Measurements from ENCODE around the gene SMPD3. TPM values are rescaled to one million over a fixed set of nuclear protein-coding genes. Genes with fewer than 3 reads are reported as not detected.

SMPD3 gene
- total RNA-seq, 4 donors from 2014 or later = 19.0 to 353 (median 206) TPM

GRCh38 chr16:68374246-68374805 lies 74.0 kb downstream of the SMPD3 start:
- TF ChIP-seq CTCF (IDR thresholded peaks at IDR 0.05) = no peak
- no peak for TF ChIP-seq POLR2A (IDR thresholded peaks at IDR 0.05)
- no peak for DNase-seq
- no peaks in the 10 kb centered on the region for H3K27me3 ChIP-seq

GRCh38 chr16:68373528-68374245 lies 74.6 kb downstream of the SMPD3 start:
- Histone ChIP-seq H3K9me3 (no peaks in the 10 kb centered on the region), H3K27me3 (no peaks in the 10 kb centered on the region), H3K27ac (no peak overlapping the region), H3K36me3 (peaks cover 0 to 50% (median 0%) of the 10 kb centered on the region in 3 donors), H3K4me3 (no peak overlapping the region), H3K4me1 (peaks cover 0 to 15% (median 7%) of the 10 kb centered on the region in 4 donors)
- no peak for DNase-seq
- no peak for TF ChIP-seq CTCF (IDR thresholded peaks at IDR 0.05)
- TF ChIP-seq POLR2A (IDR thresholded peaks at IDR 0.05) = no peak

More at GRCh38 chr16:68374246-68374805, 74.0 kb downstream of the SMPD3 start:
- Histone ChIP-seq H3K4me3 (no peak overlapping the region), H3K4me1 (peaks cover 0 to 13% (median 6%) of the 10 kb centered on the region in 4 donors), H3K36me3 (peaks cover 0 to 55% (median 0%) of the 10 kb centered on the region in 3 donors), H3K27ac (no peak overlapping the region), H3K9me3 (no peaks in the 10 kb centered on the region)

GRCh38 chr16:68372806-68373205 lies 75.5 kb downstream of the SMPD3 start:
- no peak overlapping the region for H3K4me3 ChIP-seq
- peaks cover 0 to 18% (median 10%) of the 10 kb centered on the region in 4 donors for H3K4me1 ChIP-seq
- peaks cover 0 to 59% (median 0%) of the 10 kb centered on the region in 3 donors for H3K36me3 ChIP-seq
- H3K9me3 ChIP-seq = no peaks in the 10 kb centered on the region
- TF ChIP-seq POLR2A (IDR thresholded peaks at IDR 0.05) (no peak), CTCF (IDR thresholded peaks at IDR 0.05) (no peak)
- no peak overlapping the region for H3K27ac ChIP-seq
- H3K27me3 ChIP-seq = no peaks in the 10 kb centered on the region
- DNase-seq = no peak

GRCh38 chr16:68372381-68372720 lies 76.0 kb downstream of the SMPD3 start:
- Histone ChIP-seq H3K27ac (no peak overlapping the region), H3K9me3 (no peaks in the 10 kb centered on the region), H3K4me1 (peaks cover 0 to 20% (median 10%) of the 10 kb centered on the region in 4 donors), H3K27me3 (no peaks in the 10 kb centered on the region), H3K36me3 (peaks cover 0 to 63% (median 0%) of the 10 kb centered on the region in 3 donors), H3K4me3 (no peak overlapping the region)
- no peak for DNase-seq
- no peak for TF ChIP-seq POLR2A (IDR thresholded peaks at IDR 0.05)
- no peak for TF ChIP-seq CTCF (IDR thresholded peaks at IDR 0.05)

- no peak overlapping the region for H3K27ac ChIP-seq
- no peak for DNase-seq
- H3K9me3 ChIP-seq = no peaks in the 10 kb centered on the region
- peaks cover 0 to 20% (median 10%) of the 10 kb centered on the region in 4 donors for H3K4me1 ChIP-seq
- no peak overlapping the region for H3K4me3 ChIP-seq
- peaks cover 0 to 58% (median 0%) of the 10 kb centered on the region in 3 donors for H3K36me3 ChIP-seq
- no peaks in the 10 kb centered on the region for H3K27me3 ChIP-seq
- TF ChIP-seq CTCF (IDR thresholded peaks at IDR 0.05) = no peak
These were observed 76.5 kb downstream of the SMPD3 start for GRCh38 chr16:68371706-68372380.
